Measurements from ENCODE around the gene STOX2.
"Not testable (repeated sequence)": the region's sequence is repeated elsewhere in the genome, so short reads cannot be mapped to it uniquely, and the experiment has no call there.

Gene STOX2

DNA sequence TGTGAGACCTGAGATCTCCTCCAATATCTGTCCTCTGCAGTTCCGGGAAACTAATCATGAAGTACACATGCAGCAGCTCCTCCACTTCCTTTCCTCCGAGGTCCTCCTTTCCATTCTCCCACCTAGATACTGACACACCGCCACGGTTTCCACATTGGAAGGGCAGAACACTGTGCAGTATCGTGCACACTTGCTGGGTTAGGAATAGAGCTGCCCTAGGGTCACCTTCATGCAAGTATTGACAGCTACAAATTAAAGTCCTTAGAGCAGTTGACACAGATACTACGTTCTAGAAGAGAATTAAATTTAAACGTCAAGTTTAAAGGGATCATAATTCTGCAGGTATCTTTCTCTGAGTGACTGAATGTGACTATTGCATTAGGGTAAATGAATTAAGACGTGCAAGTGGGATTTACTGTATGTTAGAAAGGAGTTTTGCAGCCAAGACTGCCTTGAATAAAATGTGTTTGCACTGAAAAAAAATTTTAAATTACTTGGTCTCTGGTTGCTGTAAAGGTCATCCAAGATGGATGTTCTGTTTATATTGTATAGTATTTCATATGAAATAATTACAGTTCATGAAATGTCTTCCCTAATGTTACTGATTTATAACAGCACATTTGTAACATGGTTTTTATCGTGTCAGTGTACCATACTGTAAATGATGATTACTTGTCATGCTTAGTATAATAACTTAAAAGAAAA lies 117.7 kb downstream of the STOX2 start:
- no peak for DNase-seq (ENCODE audit: low read depth in 2 of 2)

DNA sequence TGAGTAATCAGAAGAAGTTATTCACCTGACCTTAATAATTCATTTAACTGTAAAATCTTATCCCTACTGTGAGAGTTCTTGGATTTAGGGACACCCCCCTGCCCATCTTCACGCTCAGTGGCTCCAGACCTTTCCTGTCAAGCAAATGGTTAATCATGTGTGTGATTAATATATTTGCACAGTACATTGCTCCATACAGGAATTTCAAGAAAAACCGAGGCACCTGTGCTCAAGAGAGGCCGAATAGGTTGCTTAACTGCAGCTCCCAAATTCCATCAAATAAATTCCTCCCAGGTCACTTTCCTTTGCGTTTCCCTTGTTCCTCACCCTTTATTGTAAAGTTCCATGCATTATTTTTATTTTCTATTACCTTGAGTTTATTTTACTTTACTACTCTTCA lies 119.5 kb downstream of the STOX2 start:
- no peak for DNase-seq (ENCODE audit: low read depth in 2 of 2)

DNA sequence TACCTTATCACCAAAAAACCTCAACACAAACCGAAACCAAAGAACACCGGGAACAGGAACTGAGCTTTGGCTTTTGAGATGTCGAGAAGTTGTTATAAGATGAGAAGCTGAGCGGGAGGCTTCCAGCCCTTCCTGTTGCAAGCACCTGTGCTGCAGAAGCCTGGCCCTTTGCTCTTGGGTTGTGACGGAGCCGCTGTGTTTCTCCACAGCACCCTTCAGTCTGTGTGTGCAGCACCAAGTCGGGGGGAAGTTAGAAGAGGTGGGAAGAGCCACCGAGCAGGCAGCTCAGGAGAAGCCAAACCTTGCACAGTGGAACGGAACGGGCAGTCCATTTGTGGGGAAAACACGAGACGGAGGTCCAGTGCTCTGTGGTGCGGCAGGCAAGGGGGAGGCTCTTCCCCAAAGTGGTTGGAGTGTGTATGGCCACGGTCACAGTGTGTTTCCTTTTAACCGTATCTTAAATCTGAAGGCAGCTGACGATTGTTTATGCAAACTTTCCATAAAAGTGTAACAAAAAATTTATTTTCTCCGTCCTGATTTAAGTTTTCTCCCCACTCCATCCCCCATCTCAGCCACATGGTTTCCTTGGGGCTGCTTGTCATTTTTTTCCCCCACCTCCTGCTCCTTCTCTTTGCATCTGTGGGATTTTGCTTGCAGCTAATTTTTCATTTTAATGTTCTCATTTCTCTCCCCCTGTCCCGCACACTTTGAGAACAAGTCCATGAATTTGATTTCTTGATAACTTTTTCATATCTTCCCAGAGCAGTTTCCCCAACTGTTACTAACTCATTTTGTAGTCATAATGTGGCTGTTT lies 123.7 kb downstream of the STOX2 start:
- no peak for DNase-seq (ENCODE audit: low read depth in 2 of 2)

DNA sequence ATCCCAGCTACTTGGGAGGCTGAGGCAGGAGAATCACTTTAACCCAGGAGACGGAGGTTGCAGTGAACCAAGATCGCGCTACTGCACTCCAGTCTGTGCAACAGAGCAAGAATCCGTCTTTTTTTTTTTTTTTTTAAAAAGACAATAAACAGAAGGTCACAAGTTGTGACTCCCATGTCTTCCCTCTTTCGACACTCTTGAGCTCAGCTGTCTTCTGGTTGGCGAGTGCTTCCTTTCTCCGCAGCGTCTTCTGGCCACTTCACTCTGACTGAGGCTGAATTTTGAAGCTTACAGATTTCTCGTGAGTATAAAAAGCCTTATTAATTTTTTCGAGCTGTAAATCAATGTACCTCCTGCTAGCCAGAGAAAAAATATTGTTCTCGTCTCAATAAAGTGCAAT lies 124.9 kb downstream of the STOX2 start:
- no peak for DNase-seq (ENCODE audit: low read depth in 2 of 2)

DNA sequence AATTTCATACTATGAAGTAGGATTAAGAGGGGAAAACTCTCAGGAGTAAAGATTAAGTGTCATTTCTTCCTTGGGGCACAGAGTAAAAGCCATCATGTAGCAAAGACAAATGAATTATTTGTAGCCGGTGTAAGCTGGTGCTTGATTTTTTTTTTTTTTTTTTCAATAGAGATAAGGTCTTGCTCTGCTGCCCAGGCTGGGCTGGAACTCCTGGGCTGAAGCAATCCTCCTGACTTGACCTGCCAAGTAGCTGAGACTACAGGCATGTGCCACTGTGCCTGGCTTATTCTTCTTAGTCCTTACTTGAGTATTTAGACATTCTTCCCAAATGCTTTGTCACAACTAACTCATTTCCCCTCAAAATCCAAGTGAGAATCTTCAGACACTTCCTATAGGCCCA lies 125.7 kb downstream of the STOX2 start:
- DNase-seq (ENCODE audit: low read depth in 2 of 2) = no peak

DNA sequence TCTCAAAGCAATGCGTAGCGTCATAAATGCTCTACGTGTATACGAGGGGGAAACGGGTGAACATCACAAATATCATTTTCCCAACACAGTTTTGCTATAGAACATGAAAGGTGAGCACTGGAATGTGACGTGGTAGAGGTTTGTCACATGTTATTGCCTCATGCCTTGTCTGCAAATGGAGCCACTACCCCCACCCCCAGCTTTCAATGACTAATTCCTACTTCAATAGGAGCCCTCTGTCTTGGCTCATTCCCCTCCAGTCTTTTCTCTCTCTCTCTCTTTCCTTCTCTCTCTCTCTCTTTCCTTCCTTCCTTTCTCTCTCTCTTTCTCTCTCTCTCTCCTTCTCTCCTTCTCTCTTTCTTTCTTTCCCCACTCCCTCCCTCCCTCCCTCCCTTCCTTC lies 127.0 kb downstream of the STOX2 start:
- no peak for DNase-seq (ENCODE audit: low read depth in 2 of 2)

DNA sequence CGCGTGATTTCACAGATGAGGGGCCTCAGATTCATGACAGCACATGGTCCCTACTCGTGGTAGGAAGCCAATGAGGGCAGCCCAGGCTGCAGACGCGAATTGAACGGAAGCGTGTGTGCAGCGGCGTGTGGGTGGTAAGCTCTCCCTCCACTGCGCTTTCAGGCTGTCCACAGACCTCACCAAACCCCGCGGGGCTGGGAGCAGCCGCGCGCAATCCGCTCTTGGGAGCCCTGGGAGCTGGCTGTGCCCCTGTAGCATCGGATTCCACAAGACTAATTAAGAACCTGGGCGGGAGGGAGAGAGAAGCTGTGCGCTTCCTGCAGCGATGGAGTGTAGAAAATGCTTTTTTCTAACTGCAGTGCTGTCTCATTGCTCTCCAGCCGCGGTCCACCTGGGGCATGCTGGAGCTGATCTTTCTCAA lies 134.9 kb downstream of the STOX2 start:
- no peak for DNase-seq (ENCODE audit: low read depth in 2 of 2)

DNA sequence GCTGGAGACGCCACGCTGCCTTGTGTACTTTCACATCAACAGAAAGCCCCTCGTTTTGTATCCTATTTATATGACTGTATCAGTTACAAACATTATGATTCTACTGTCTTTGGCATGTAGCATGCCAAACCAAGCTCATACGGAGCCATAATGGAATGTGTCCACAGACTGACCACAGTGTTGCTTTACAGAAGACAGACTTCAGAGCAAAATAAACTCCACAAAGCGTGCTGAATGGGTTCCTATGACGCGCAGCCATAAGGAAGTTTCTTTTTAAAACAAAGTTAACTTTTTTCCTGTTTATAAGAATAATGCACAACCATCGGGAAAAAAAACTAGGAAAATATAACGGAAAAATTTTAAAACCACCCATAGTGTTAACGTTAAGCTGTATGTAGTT lies 136.0 kb downstream of the STOX2 start:
- no peak for DNase-seq (ENCODE audit: low read depth in 2 of 2)

DNA sequence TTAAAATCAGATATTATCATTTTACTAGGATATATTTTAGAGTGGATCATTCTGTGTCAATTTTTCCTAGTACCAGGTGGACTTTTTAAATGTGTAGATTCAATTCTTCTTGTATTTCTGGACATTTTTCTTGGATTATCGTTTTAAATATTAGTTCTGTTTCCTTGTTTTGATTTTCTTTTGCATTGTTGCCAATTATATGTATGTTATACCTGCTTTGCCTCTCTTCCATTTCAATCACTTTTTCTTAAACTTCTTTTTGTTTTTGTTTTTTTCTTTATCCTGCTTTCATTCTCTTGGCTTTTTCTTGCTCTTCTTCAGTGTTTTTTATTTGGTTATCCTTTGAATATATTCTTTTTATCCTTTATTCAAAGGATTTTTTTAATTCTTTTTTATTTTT lies 141.0 kb downstream of the STOX2 start:
- no peak for DNase-seq (ENCODE audit: low read depth in 2 of 2)

DNA sequence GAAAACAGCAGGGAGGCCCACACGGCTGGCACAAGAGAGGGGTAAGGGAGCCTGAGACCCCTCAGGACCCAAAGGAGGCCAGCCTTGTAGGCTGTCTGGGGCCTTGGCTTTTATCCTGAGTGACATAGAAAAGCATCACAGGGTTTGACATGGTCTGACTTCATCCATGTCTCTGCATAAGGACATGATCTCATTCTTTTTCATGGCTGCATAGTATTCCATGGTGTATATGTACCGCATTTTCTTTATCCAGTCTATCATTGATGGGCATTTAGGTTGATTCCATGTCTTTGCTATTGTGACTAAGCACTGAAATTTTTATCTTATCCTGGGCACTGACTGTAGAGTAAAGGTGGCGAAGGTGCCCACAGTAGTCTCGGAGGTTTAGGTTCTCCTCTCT lies 146.2 kb downstream of the STOX2 start:
- DNase-seq (ENCODE audit: low read depth in 2 of 2) = not testable (repeated sequence)

DNA sequence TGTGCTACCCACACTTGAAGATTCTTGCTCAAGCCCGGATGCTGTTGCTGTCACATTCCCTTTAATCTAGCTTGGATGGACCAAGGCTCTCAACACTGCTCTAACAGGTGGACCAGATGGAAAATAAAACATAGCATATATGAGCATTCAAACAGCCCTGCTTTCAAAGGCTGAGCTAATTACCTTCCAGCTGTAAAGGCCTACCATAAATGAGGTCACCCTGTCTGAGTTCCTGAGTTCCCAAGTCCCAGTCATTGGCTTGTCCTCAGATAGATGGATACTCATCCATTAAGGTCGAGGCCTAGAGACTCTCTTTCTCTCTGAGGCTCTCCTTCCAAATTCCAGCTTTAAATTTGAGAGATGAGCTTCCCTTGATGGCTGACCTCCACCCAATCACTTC lies 147.5 kb downstream of the STOX2 start:
- no peak for DNase-seq (ENCODE audit: low read depth in 2 of 2)

DNA sequence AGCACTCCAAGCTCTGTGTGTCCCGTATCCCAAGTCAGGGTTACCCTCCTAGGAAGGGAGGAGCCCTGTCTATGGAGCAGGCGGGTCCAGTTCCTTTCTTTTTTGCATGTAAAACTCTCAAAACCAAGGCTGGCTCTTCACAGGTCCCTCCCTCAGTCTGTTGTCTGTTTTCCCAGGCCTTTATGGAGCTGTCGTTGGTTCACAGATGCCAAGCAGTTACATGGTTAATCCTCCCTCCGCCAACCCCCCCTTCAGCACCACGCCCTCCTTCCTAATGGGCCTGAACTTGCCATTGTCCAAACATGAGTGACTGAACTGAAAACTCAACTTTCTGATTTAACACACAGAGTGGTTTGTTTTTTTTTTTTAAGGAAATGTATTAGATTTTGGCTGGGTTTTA lies 148.3 kb downstream of the STOX2 start:
- no peak for DNase-seq (ENCODE audit: low read depth in 2 of 2)

DNA sequence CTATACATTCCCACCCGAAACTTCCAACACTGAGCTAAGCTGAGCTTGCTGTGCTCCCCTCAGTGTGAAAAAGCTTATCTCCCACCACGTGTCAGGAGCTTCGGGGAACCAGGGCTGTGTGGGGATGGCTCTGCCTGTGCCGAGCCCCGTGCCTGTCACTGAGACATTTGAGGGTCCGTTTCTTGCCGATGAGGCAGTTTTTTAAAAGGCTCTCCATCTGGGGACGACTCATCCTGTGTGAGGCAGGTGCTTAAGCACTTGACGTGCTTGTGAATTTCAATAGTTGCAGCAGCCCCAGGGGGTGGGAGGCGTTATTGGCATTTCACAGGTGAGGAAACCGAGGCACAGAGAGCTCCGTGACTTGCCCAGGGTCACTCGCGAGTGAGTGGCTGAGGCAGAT lies 151.8 kb downstream of the STOX2 start:
- DNase-seq (ENCODE audit: low read depth in 2 of 2) = no peak

DNA sequence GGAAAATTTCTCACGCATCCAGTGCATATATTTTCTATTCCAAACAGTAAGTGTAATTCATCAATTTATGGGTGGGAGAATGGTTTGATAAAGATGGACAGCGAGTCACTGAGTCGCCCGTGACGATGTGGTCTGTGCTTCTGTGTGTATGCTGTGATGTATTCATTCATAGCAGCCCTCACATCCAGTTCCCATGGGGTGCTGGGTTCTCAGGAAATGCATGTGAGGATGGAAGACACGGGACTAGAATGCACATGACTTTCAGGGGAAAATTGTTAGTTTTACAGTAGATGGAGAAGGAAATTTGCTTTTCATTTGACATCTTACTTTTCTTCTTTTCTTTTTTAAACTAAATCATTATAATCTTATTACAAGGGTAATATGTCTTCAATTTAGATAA lies 152.9 kb downstream of the STOX2 start:
- DNase-seq (ENCODE audit: low read depth in 2 of 2) = no peak

DNA sequence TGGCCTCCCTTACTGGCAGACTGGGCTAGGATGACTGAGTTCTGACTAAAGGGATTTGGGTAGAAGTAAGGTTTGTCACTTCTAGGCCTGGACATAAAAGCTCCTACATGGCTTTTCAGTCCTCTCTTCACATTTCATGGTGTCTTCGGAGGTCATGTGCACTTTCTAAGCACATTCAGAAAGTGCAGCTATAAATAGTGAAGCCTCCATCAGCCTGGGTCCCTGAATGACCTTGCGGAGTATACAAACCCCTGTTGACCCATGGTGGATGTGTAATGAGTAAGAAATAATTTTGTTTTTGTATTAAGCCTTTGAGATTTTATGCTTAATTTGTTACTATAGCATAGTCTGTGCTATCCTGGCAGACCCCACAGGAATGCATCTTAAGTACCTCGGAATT lies 154.0 kb downstream of the STOX2 start:
- no peak for DNase-seq (ENCODE audit: low read depth in 2 of 2)

DNA sequence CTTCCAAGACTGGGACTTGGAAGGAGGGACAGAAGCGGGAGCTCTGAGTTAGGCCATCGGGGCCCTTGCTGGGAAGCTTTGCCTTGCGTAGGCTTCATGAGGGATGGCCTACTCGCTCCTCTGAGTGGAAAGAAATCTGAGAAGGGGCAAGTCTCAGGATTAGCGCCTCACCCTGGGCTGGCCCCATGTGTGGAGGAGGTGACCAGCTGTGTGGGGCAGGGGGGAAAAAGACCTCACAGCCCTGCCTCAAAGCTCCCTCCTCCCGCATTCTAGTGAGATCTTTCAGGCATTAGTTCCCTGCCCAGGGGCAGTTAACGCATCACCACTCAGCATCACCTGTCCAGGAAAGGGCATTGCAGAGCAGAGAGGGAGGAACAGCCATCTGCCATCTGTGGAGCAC lies 156.5 kb downstream of the STOX2 start:
- no peak for DNase-seq (ENCODE audit: low read depth in 2 of 2)

DNA sequence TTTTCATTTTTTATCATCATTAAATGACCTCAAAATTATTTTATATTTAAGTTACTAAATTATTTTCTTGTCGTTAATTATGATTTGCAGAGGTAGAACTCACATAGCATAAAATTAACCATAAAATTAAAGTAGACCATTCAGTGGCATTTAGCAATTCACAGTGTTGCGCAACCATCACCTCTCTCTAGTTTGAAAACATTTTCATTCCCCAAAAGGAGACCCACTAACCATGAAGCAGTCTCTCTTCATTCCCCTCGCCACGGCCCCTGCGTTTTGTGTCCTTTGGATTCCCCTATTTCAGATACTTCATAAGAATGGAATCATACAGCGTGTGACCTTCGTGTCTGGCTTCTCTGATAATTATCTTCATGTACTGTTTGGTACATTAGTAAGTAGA lies 157.7 kb downstream of the STOX2 start:
- DNase-seq (ENCODE audit: low read depth in 2 of 2) = no peak

DNA sequence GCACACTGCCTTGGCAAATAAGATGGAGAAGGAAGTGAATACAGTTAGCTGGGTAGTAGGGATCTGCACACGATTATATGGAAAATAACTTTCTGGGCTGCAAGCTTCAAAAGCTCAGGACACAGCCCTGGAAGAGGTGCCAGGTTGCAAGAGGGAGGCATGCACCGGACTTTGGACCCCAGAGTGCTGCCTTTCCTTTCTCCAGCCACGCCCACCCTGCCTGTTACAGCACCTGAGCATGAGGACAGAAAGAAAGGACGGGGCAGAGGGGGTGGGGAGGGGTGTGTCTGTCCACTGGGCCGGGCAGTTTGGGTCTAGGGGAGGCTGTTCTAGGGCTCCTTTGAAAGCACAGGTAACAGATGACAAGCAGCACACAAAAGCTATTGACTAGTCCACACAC lies 159.8 kb downstream of the STOX2 start:
- DNase-seq (ENCODE audit: low read depth in 2 of 2) = no peak

DNA sequence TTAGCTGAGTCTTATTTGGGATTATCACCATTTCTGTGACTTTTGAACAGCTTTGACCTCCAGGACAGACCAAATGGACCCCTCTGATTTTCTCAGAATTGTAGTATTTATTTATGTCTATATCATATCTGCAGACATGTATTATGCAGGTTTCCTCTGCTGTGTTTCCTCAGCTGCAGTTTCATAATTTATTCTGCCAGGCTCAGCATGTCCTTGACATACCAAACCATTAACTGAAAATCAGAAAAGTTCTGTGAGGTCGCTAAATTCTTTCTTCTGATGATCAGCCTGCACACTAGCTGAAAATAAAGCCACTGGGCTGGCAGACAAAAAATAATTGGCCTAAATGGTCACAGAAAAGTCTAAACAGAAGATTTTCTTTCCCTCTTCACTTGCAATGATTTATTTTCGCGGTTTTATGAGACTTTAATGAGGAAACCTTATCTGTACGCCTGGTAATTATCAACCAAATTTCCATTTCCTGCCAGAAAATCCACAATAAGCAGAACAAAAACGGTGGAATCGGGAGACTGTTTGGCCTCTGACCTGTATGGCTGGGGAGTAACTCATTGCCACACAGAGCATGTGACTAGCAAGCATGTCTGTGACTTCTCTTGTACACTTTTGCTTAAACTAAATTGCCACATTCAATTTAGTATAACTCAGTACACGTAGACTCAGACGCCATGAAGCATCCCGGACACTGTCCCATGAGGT lies 161.6 kb downstream of the STOX2 start:
- no peak for DNase-seq (ENCODE audit: low read depth in 2 of 2)

DNA sequence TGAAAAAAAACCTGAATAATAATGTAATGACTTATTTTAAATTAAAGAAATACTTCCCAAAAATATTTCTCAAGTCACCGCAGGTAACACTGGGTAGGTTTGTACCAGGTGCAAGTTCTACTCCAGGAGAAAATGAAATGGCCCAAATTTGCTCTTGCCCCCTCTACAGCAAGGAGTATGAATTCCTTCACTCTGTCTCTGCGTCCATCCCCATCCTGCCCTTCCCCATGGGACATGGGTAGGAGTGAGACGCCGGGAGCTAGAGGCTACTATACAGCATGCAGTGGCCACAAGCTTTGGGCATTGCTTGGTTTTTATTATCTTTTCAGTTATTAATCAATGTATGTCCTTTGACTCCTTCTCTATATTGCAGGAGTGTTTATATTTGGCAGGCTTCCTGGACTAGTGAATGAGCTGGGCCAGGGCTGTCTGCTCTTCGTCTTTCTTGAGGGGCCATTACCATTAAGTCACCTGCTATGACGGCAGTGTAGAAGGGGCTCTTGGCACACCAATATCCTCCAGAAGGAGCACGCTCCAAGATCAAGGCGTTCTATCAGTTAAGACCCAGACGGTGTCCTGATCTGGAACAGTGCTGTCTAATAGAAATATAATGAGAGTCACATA lies 162.9 kb downstream of the STOX2 start:
- no peak for DNase-seq (ENCODE audit: low read depth in 2 of 2)
